Measurements from ENCODE around the gene ASPRV1. TPM values are rescaled to one million over a fixed set of nuclear protein-coding genes. Genes with fewer than 3 reads are reported as not detected.
A peak's percentile ranks its signal among the peaks of the same experiment; 100 is the strongest.

ASPRV1 gene
- polyA plus RNA-seq, 3 donors = 0.25 to 0.52 (median 0.27) TPM

- no peaks in the 10 kb centered on the region for H3K79me2 ChIP-seq (ENCODE audit: insufficient read depth, low read length)
- Mint-ChIP-seq H3K9me3 (no peaks in the 10 kb centered on the region), H3K4me1 (peaks cover 29% of the 10 kb centered on the region), H3K27ac (peak overlapping the region in 1 of 7 donors; percentile 57), H3K4me3 (peak overlapping the region in 1 of 2 donors; percentile 40), H3K36me3 (peaks cover 0 to 7% of the 10 kb centered on the region in 2 donors), H3K27me3 (ENCODE audit: low read depth in 3 of 3) (peaks cover 1 to 4% (median 4%) of the 10 kb centered on the region in 3 donors)
- intact Hi-C loops (cut with micrococcal nuclease) = loop anchor here in 1 of 2 donors (10.0 kb wide), 1 partner anchor 48 kb away; no protein-coding TSS in a partner anchor
- no peaks in the 10 kb centered on the region for H3K36me3 ChIP-seq (replicated peaks in 1 of 2; ENCODE audit: control insufficient read depth in 1 of 2, insufficient read depth in 2 of 2, low read length in 2 of 2)
- no peaks in the 10 kb centered on the region for H3K9me3 ChIP-seq (replicated peaks in 1 of 2; ENCODE audit: control insufficient read depth in 1 of 2, insufficient read depth in 1 of 2, low read length in 2 of 2)
- no peak overlapping the region for H3K4me3 ChIP-seq (replicated peaks in 1 of 3; ENCODE audit: low read depth in 2 of 3, low read length in 3 of 3)
- TF ChIP-seq CTCF (IDR thresholded peaks at IDR 0.05) = no peak
- H3K4me1 ChIP-seq (ENCODE audit: control insufficient read depth in 1 of 2, insufficient read depth in 2 of 2, low read length in 2 of 2) = peaks cover 24 to 28% of the 10 kb centered on the region in 2 donors
- no peak for DNase-seq
- H2AFZ ChIP-seq (ENCODE audit: insufficient read depth, low read depth, low read length, poor library complexity, severe bottlenecking) = no peak overlapping the region
- WGBS (ENCODE audit: insufficient coverage) = 100% methylated on average over 1 of the region's 1 CpG
- H3K4me2 ChIP-seq (replicated peaks; ENCODE audit: extremely low read depth, low read length, poor library complexity, severe bottlenecking) = no peak overlapping the region
- H3K27ac ChIP-seq (ENCODE audit: low read depth in 1 of 2, low read length in 2 of 2) = no peak overlapping the region
- H3K27me3 ChIP-seq (ENCODE audit: control insufficient read depth in 2 of 2, insufficient read depth in 2 of 2, low read length in 2 of 2) = no peaks in the 10 kb centered on the region
- no peaks in the 10 kb centered on the region for H4K20me1 ChIP-seq (ENCODE audit: insufficient read depth, low read length)
- H3K9ac ChIP-seq (ENCODE audit: insufficient read depth, low read length, poor library complexity, severe bottlenecking) = no peak overlapping the region
Observed at GRCh38 chr2:69972822-69973221, 11.4 kb upstream of the ASPRV1 start.

- no peak for TF ChIP-seq CTCF (IDR thresholded peaks at IDR 0.05)
- Histone ChIP-seq H3K36me3 (replicated peaks in 1 of 2; ENCODE audit: control insufficient read depth in 1 of 2, insufficient read depth in 2 of 2, low read length in 2 of 2) (no peaks in the 10 kb centered on the region), H3K9me3 (replicated peaks in 1 of 2; ENCODE audit: control insufficient read depth in 1 of 2, insufficient read depth in 1 of 2, low read length in 2 of 2) (no peaks in the 10 kb centered on the region), H3K4me3 (replicated peaks in 1 of 3; ENCODE audit: low read depth in 2 of 3, low read length in 3 of 3) (no peak overlapping the region), H3K27ac (ENCODE audit: low read depth in 1 of 2, low read length in 2 of 2) (no peak overlapping the region), H3K27me3 (ENCODE audit: control insufficient read depth in 2 of 2, insufficient read depth in 2 of 2, low read length in 2 of 2) (no peaks in the 10 kb centered on the region), H2AFZ (ENCODE audit: insufficient read depth, low read depth, low read length, poor library complexity, severe bottlenecking) (no peak overlapping the region), H3K79me2 (ENCODE audit: insufficient read depth, low read length) (no peaks in the 10 kb centered on the region), H4K20me1 (ENCODE audit: insufficient read depth, low read length) (no peaks in the 10 kb centered on the region), H3K4me1 (ENCODE audit: control insufficient read depth in 1 of 2, insufficient read depth in 2 of 2, low read length in 2 of 2) (peaks cover 0 to 2% of the 10 kb centered on the region in 2 donors), H3K9ac (ENCODE audit: insufficient read depth, low read length, poor library complexity, severe bottlenecking) (no peak overlapping the region), H3K4me2 (replicated peaks; ENCODE audit: extremely low read depth, low read length, poor library complexity, severe bottlenecking) (no peak overlapping the region)
- peaks cover 1 to 4% (median 3%) of the 10 kb centered on the region in 3 donors for H3K27me3 Mint-ChIP-seq (ENCODE audit: low read depth in 3 of 3)
- intact Hi-C loops (cut with micrococcal nuclease) = loop anchor here in 1 of 2 donors (10.0 kb wide), 1 partner anchor 45 kb away; no protein-coding TSS in a partner anchor
- DNase-seq = no peak
- peaks cover 0 to 3% of the 10 kb centered on the region in 2 donors for H3K36me3 Mint-ChIP-seq
- WGBS (ENCODE audit: insufficient coverage) = 100% methylated on average over 3 of the region's 4 CpGs
- no peak overlapping the region for H3K4me3 Mint-ChIP-seq
- H3K27ac Mint-ChIP-seq = no peak overlapping the region
- H3K9me3 Mint-ChIP-seq = no peaks in the 10 kb centered on the region
- peaks cover 3% of the 10 kb centered on the region for H3K4me1 Mint-ChIP-seq
Observed at GRCh38 chr2:69969991-69970390, 8.6 kb upstream of the ASPRV1 start.

Data from CD14-positive monocyte (primary cell).